KG1 (cell line): Measurements from ENCODE around the gene PBX1.
"Not testable (repeated sequence)": the region's sequence is repeated elsewhere in the genome, so short reads cannot be mapped to it uniquely, and the experiment has no call there.

ENCODE experiments used
- DNase-seq: peaks from one replicate; lab custom pipeline; 2025; lab: John Stamatoyannopoulos, UW

PBX1 gene

DNA sequence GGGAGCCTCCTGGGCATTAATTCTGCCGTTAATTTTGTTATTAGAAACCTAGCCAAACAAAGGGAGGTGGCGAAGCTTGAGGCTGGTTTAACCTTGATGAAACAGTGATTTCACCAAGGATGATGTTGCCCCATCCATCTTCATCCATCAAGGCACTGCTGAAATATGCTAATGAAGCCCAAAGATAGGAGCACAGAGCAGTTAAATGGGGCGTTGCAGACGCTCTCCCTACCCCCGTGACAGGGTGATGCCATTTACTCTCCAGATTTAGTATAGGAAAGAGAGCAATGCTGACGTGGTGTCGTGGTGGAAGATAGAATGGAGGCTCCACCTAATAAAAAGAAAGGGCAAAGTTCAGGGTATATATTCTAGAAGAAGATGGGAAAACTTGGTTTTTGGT, 84.0 kb downstream of the PBX1 start:
- DNase-seq = no peak

DNA sequence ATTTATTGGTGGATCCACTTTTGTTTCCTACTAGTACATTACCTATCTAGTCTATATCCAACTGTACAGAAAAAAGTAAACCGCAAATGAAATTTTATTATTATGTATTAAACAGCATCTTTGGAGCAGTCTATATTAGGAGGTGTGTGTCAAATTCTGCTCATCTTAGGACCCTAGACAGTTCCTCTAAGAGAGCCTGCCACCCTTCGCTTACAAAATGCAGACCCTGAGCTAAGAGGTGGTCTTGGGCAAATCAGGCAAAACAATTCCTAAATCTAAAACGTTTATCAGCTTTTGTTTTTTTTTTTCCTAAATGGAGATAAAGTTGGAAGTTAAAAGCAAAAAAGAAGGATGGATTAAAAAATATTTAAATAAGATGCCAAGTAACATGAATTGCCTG, 85.3 kb downstream of the PBX1 start:
- DNase-seq = no peak

DNA sequence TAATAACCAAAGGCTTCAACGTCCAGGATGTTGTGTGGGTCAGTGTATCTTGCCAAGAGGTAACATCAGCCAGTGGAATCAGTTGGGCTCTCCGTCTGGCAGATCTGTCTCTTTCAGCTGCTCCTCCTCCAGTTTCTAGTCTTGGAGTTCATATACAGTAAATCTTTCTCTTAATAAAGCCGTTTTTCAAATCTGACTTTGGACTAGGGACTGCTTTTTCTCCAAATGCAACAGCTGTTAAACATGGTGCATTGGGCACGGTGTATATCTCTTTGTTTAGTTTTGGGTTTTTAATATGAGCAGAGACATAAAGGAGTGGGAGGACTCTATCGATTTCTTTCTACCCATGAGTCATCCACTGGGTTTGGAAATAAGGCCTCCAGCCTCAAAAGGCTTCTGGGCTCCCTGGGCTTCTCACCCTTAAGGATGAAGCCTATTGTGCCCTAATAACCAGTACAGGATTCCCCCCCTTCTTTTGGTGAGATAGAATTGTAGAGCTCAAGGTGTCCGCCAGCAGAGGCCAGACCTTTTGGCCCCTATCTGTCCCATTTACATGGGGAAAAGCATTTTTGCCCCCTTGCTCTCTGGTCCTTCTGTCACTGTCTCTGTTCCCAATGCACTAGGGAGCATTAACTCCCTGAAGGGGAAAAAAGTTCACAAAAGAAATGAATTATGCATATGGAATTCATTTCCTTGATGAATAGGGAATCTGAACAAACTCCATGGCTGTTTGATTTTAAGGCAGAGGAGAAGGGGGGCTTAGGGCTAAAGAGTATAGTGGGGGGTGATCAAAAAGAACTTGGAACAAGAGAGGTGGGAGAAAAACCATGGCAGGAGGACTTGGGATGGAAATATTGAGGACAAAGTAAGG, 86.0 kb downstream of the PBX1 start:
- DNase-seq = no peak

DNA sequence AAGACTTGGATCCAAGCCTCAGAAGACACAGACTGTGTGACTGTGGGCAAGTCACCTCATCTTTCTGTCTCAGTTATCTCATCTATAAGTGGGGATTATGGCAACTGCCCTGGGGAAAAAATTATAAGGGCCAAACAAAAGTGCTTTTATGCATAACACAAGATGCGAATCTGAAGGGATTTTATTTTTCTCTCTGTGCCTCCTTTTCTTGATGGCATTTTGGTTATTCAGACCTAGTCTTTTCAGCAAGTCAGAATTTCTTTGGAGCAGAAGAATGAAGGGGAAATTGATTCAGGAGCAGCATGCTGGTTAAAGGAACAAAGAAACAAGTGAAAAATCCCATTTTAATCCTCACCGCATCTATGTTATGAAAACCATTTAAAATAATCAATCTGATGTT, 86.9 kb downstream of the PBX1 start:
- DNase-seq = no peak

DNA sequence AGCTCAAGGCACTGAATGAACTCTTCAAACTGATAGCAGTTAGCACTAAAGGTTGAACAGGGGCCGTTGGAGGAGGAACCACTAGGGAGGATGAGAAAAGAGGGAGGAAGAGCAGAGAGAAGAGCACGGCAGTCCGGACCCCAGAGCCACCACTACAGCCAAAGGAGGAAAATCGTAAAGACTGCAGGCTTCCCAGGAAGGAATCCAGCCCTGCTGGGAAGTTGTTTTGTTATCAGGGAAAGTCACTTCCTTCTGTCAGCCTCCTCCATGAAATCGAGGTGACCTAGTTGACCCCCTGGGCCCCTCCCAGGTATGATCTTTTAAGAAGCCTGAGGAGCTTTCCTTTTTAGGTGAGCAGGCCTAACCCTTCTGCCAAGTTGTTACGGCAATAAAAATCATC, 88.2 kb downstream of the PBX1 start:
- no peak for DNase-seq

DNA sequence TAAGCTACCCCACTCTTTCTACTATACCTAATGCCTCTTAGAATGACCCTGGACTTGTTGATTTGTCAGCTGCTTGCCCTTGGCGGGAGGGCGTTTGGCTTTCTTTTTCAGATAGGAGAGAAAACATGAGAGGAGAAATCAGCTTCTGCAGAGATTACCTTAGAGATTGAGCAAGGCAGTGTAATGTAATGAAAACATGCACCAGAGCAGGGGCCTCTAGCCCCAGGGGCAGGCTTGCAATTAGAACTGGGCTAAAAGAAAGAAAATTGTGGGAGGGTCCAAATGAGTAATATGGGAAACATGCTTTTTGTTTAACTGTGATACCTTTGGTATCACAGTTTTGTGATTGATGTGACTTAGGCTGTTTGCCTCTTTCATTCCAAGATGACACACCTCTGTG, 89.7 kb downstream of the PBX1 start:
- DNase-seq = no peak

DNA sequence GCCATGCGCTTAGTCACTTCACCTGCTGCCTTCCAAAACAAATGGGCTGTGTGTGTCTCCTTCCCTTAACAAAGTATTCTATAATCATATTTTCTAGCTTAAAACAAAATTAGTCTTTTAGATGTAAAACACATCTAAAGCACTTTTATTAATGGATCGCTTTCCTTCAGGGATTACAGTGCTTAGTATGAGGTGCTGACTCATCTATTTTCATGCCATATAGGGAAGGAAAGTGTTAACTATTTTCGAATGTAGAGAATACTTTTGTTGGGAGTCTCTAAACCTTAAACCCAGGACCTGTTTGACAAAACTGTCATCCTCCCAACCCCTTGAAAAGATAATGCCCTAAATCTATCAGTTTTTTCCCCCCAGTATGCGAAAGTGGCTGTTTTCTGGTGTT, 90.2 kb downstream of the PBX1 start:
- no peak for DNase-seq

DNA sequence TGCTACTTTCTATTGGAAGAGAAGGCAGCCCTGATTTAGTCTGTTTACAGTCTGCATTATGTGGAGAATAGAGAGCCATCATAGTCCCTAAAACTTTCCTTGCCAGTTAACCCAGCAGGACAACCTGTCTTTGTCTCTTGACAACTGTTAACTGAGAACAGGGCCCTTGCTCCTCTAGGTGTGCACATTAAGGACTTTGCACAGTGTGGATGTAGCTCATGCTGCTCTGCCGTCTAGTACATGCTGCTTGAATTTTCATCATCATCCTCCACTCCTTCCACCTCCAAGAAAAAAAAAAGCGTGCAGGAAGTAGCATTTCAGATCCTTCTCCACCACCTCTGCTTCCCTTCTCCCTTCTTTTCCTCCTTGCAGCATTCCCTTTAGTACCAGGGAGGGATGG, 91.5 kb downstream of the PBX1 start:
- DNase-seq = no peak

DNA sequence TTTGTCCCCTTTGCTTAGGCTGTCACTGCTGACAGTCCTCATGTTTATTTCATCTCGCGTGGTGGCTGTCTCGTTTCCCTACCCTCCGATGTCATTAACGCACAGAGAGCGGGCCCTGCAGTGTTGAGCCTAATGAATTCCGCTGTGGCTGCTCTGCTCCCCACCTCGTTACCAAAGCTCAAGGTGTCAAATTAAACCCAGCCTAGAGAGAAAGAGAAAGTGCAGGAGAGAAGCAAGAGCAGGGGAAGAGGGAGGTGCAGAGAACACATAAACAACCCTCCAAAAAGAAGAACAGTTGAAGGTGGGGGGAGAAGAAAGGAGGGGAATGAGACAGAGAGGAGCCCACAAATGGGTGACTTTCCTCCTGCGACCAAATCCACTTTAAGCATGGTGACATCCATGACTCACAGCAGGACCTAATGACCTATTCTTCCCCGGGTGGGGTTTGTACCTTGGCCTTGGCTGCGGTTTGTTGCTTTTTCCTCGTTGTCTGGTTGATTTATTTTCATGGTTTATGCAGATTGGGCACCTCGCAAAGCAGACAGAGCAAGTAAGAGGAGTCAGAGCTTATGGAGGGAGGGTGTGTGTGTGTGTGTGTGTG, 92.5 kb downstream of the PBX1 start:
- DNase-seq = no peak

DNA sequence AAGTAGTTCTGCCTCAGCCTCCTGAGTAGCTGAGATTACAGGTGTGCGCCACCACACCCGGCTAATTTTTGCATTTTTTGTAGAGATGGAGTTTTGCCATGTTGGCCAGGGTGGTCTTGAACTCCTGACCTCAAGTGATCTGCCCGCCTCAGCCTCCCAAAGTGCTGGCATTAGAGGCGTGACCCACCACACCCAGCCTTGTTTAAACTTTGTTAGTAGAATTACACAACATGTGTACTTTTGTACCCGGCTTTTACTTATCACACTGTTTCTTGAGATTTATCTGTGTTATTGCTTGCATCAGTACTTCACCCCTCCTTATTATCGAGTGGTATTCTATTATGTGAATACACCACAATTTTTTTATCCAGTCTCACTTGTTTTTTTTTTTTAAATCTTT, 94.0 kb downstream of the PBX1 start:
- not testable (repeated sequence) for DNase-seq

DNA sequence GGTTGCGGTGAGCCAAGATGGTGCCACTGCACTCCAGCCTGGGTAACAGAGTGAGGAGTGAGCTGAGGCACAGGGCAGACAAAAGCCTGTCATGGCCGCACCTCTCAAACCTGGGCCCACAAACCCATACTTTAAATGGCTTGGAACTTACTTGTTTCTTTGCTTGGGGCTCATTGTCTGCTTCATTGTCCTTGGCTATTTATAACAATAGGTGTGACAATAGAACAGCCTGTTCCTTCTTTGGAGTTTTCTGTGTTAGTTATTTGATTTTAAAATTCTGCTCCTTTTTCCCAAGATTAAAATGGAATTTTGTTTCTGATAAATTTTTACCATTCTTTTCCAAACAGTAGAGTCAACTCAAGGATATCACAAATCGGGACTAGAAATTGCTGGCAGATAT, 94.7 kb downstream of the PBX1 start:
- DNase-seq = no peak

DNA sequence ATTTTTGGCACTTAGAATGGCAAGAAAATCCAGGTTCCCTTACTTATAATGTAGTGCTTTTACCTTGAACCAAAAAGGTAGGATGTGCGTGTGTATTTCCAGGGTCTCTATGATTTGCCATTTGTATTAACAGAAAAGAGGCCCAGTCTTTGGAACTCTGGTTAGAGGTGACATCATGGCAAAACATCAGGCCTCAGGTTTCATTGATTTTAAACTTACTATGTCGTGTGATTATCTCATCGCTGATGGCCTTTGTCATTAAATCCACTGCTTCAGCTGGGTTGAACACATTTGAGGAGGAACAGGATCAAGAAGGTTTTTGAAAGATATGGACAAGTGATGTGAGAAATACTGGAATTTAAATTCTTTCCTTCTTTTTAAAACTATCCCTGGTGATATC, 95.2 kb downstream of the PBX1 start:
- DNase-seq = no peak

DNA sequence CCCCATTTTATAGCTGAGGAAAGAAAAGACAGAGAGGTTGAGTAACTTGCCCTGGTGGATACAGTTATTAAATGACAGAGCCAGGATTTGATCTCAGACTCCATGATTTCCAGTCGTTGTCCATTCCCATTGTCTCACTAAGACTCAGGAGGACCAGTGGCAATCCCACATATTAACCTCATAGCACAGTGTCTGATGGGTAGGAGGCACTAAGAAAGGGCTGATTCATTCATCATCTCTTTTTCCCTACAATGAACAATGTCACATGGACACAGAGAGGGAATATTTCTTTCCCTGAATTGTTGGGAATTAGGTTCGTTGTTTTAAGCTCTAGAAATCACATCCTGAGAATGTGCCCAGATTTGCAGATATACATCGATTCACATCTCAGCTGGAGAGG, 99.9 kb downstream of the PBX1 start:
- DNase-seq = no peak

DNA sequence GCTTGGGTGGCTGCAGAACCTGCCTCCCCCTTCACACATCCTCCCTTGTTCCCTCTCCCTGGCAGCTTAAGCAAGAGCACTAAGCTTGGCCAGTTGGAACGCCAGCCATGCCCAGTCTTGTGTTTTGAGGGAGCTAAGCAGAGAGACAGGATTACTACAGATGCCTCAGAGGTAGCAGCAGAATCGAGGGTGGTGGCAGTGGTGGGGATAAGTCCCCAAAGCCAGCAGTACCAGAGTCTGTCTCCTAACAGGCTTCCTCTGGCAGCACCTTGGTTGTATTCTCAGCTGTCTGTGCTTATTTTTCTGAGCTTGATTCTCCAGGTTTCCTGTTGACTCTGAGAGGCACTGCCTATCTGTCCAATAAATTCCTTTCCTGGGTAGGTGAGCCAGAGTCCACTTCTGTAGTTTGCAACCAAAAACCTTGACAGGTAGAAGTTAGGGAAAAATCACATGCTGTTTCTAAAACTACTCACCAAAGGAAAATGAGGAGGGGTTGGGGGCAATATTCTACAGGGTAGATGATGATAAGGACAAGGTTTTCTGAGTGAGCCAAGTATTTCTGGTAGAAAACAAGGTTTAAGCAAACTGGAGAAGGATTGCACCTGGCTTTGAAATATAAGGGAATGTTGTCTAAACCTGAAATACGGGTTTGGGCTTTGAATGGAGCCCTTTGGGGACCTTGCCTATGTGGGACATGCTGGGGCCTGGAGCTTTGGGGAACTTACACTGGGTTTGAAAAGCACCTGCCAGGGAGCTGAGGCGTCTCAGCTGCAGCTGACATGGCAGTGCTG, 100.8 kb downstream of the PBX1 start:
- DNase-seq = no peak

DNA sequence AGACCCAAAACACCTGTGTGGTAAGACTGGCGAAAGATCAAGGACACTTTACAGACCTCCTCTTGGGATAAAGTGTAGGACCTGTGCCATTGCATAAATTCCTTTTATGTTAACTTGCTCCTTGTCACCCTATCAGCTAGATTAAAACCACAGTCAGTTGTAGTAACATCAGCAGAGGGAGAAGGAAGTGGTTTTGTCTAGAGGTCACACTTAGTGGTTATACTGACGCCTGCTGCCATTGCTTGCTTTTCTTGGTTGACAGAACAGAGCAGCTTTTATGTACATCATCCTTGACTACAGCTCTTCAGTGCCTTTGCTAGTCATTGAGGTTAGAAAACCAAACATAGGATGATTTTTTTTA, 101.4 kb downstream of the PBX1 start:
- no peak for DNase-seq

DNA sequence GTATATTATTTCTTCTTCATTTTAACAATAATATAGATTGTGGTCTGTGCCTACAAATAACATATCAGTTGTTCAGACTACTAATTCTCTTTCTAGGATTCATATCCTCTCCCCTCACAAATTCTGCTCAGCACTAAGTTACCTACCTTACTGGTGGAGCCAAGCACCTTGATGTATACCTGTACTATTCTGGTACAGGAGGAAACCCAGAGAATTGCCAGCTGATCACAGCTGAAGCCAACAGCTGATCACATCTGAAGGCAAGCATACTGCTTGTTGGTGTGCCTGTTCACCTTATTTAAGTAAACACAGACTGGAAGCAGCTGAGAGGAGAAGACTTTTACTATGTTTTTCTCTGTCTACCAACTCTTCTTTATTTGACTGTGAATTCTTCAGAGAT, 101.8 kb downstream of the PBX1 start:
- no peak for DNase-seq

DNA sequence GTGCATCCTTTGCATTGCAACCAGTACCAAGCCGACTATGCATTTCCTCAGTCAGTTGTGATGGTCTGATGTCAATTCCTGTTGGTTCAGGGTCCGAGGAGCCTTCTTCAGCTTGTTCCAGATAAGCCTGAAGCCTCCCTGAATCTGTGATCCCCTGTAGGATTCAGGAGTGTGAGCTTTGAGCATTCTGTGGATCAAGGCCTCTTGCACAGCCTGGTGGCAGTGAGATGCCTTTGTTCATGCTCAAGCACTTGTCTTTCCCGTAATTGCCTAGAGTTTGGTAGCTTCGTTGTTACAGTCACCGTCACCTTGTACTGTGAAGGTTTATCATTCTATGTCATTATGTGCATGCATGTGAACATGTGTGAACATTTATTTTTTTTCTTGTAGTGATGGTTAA, 103.5 kb downstream of the PBX1 start:
- no peak for DNase-seq

DNA sequence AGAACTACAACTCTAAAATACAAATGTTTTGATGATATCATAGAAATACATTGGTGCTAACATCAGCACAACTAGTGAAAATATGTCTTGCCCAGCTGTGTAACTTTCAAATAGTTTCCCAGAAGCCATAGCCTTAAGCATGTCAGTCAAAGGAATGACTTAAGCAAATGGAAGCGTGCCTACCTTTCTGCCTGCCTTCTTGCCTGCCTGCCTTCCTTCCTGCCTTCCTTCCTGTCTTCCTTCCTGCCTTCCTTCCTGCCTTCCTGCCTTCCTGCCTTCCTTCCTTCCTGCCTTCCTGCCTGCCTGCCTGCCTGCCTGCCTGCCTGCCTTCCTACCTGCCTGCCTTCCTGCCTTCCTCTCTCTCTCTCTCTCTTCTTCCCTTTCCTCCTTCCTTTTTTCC, 104.0 kb downstream of the PBX1 start:
- DNase-seq = no peak

DNA sequence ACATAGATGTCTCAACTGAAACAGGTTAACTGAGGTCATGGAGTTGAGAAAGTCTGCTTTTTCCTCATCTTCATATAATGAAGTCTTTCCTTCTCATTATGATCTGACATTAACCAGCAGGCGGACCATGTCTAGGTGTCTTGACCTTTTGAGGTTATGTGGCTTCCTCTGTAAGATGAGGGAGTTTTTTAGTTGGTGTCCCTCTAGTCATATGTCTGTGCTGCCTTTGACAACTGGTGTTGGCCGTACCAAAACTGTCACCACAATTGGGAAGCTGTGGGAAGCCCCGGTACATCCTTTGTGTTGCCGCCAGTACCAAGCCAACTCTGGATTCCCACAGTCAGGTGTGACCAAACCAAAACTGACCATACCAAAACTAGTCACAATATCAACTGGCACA, 105.1 kb downstream of the PBX1 start:
- no peak for DNase-seq

DNA sequence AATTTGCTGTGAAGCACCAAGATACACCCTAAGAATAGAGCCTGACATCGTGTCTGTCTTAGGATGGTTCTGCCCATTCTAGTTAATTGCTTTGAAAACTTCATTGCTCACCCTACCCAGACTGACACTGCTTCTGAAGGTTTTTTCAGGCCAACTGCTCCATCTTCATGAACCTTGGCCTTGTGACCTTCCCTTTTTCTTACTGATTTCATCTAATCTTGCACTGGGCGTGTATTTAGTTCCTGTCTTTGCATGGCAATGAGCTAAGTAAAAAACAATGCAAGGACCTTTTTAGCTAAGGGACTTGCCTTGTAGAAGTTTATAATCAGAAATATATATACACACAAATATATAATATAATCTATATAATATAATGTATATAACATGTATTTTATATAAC, 108.0 kb downstream of the PBX1 start:
- no peak for DNase-seq

DNA sequence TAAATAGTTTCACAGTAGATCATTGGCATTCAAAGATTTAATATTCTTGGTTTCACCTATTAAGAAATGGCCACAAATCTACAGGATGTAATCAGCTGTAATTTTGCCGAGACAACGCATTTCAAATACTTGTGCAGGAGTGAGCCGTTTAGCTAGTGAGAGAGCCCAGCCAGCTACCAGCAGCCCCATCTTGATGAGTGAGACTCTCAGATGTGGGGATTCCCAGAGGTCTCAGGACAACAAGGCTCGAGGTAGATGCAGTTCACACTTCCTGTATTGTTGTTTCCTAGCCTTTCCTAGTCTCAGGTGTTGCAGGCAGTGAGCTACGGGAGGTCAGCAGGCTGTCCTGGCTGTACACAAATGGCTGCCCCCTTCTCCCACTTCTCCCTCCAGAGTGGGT, 108.6 kb downstream of the PBX1 start:
- DNase-seq = no peak

DNA sequence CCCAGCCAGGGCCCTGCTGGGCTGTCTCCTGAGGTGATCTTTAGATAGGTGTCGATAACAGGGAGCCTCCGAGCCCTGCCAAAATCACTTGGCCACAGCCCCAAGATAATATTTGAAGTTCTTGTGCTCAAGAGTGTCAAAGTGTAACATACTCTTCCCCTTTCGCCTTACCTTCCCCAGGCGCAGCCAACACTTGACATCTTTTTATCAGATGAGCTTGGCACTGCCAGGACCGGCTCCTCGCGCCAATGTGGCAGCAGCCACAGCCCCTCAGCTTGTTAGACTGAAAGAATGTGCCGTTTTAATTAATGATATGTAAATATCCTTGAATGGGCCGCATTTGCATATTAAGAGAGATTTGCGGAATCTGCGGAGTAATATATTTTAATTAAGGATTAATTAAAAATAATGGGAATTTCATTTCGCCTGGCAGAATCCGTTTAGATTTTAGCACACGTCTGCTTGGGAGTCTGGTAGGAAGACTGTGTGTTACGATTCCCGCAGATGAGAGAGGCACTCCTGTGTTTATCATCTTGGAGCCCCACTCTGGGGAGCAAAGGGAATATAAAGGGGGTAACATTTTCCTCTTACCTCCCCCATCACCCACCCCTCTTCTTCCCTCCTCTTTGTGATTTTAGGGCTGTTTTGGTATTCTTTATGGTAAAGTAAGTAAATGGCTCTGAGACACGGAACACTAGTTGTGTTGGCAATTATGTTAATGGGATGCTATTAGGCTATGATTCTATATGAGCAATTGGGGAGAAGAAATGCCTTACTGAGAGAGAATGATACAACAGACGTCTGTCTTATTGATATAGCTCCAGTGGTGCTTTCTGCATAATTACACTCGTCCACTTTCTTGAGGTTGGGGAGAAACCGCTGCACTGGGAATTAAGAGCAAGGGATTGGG, 109.8 kb downstream of the PBX1 start:
- DNase-seq = no peak
